BLaER1 (cell line): Measurements from ENCODE around the gene LUC7L2.
"Not testable (repeated sequence)": the region's sequence is repeated elsewhere in the genome, so short reads cannot be mapped to it uniquely, and the experiment has no call there.

Source experiments
- H3K27ac ChIP-seq: shearing (Covaris generic); formaldehyde crosslinking; 2 replicates; pipeline ENCODE4 v1.8.1; 2022
- H3K27me3 ChIP-seq: shearing (Covaris generic); formaldehyde crosslinking; 2 replicates; pipeline ENCODE4 v1.8.1; 2022
- H3K36me3 ChIP-seq: shearing (Covaris generic); formaldehyde crosslinking; 2 replicates; pipeline ENCODE4 v1.8.1; 2022
- H3K4me1 ChIP-seq: shearing (Covaris generic); formaldehyde crosslinking; 2 replicates; pipeline ENCODE4 v1.8.1; 2022
- H3K4me2 ChIP-seq: shearing (Covaris generic); formaldehyde crosslinking; 2 replicates; pipeline ENCODE4 v1.8.1; 2022
- H3K4me3 ChIP-seq: shearing (Covaris generic); formaldehyde crosslinking; 2 replicates; pipeline ENCODE4 v1.8.1; 2022
- H3K9ac ChIP-seq: shearing (Covaris generic); formaldehyde crosslinking; 2 replicates; pipeline ENCODE4 v1.8.1; 2022
- H3K9me3 ChIP-seq: shearing (Covaris generic); formaldehyde crosslinking; 2 replicates; pipeline ENCODE4 v1.8.1; 2022
- H4K20me1 ChIP-seq: shearing (Covaris generic); formaldehyde crosslinking; 2 replicates; pipeline ENCODE4 v1.8.1; 2022
- Cebpa-rat ChIP-seq: shearing (Covaris generic); IDR thresholded peaks from 2 replicates; pipeline ENCODE4 v1.8.1; 2022

The LUC7L2 gene

DNA sequence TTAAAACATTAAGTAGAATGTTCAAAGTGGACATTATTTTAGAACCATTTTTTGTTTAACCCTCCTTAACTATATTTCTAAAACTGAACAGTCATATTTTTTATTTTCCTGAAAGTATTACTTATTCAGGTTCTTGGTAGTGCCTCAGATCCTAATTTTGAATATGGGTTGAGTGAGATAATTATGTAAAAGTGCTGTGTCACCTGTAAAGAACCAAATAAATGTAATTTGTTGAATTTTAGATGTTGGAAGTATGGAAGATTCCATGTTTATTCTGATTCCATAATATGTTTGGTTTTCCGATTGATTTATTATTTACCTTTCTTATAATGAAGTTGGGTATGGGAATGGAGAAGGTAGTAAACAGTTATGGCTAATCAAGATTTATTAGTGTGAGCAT, 61.4 kb downstream of the LUC7L2 start:
- Histone ChIP-seq H4K20me1 (peaks cover 46% of the 10 kb centered on the region), H3K4me2 (no peak overlapping the region), H3K9ac (no peak overlapping the region), H3K9me3 (no peaks in the 10 kb centered on the region), H3K4me3 (no peak overlapping the region), H3K4me1 (no peaks in the 10 kb centered on the region), H3K27me3 (no peaks in the 10 kb centered on the region), H3K27ac (no peak overlapping the region), H3K36me3 (peaks cover 93% of the 10 kb centered on the region)
- TF ChIP-seq Cebpa-rat: no peak

DNA sequence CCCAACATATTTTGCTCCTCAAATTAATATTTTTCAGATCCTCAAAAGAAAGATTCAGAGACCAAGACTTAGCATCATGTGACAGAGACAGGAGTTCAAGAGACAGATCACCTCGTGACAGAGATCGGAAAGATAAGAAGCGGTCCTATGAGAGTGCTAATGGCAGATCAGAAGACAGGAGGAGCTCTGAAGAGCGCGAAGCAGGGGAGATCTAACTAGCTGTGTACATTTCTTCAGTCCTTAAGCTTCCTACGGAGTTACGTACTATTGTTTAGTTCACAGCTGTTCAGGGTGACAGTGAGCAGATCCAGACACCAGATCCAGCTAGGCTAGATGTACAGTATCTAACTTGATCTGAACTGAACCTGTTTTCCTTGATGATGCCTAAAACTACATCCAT, 62.4 kb downstream of the LUC7L2 start:
- Histone ChIP-seq H3K4me1 (no peaks in the 10 kb centered on the region), H3K27ac (no peak overlapping the region), H3K27me3 (no peaks in the 10 kb centered on the region), H3K36me3 (peaks cover 93% of the 10 kb centered on the region), H3K4me3 (no peak overlapping the region), H3K9ac (no peak overlapping the region), H3K9me3 (no peaks in the 10 kb centered on the region), H3K4me2 (no peak overlapping the region), H4K20me1 (peaks cover 49% of the 10 kb centered on the region)
- no peak for TF ChIP-seq Cebpa-rat

DNA sequence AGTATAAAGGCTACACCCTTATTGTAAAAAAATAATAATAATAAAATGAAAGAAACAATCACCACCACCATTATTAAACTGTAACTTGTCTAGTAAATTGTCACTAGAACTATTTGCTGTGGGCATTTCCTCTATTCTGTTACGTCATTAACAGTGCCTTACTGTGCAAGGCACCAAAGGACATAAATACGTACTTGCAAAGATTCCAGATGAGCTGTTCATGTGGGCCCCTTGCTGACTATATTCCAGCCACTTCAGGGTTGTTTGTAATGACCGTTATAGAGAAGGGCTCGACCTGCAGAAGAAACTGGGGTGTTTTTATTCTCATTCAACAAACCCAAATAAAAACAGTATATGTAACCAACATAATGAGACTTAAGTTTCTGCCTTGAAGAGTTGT, 63.4 kb downstream of the LUC7L2 start:
- Histone ChIP-seq H4K20me1 (peaks cover 52% of the 10 kb centered on the region), H3K4me3 (no peak overlapping the region), H3K4me2 (no peak overlapping the region), H3K9ac (no peak overlapping the region), H3K4me1 (no peaks in the 10 kb centered on the region), H3K27ac (no peak overlapping the region), H3K9me3 (no peaks in the 10 kb centered on the region), H3K36me3 (peaks cover 92% of the 10 kb centered on the region), H3K27me3 (no peaks in the 10 kb centered on the region)
- no peak for TF ChIP-seq Cebpa-rat

DNA sequence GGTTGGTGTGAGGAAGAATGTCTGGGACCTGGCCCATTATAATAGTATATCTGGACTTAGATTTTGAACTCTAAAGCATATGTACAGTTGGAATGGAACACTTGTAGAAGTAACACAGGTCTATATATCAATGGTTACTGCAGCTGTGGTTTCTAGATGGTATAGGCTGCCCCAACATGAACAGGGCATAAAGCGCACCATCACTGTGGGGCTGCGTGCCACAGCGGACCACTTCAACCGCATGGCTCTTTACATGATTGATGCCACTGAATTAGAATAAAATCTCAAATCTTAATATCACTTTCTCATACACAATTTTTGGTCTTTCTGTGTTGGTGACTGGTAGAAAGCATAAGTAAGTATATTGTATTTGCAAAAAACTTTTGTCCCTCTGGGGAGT, 64.3 kb downstream of the LUC7L2 start:
- Histone ChIP-seq H3K27me3 (no peaks in the 10 kb centered on the region), H3K9ac (no peak overlapping the region), H3K27ac (no peak overlapping the region), H3K4me1 (no peaks in the 10 kb centered on the region), H3K9me3 (no peaks in the 10 kb centered on the region), H3K36me3 (peaks cover 82% of the 10 kb centered on the region), H3K4me3 (no peak overlapping the region), H3K4me2 (no peak overlapping the region), H4K20me1 (peaks cover 48% of the 10 kb centered on the region)
- no peak for TF ChIP-seq Cebpa-rat

DNA sequence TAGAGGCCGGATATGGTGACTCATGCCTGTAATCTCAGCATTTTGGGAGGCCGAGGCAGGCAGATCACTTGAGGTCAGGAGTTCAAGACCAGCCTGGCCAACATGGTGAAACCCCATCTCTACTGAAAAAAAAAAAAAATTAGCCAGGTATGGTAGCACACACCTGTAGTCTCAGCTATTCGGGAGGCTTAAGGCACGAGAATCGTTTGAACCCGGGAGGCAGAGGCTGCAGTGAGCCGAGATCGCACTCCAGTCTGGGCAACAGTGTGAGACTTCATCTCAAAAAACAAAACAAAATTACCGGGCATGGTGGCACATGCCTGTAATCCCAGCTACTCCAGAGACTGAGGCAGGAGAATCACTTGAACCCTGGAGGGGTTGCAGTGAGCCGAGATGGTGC, 66.0 kb downstream of the LUC7L2 start:
- Histone ChIP-seq H3K36me3 (peaks cover 65% of the 10 kb centered on the region), H4K20me1 (peaks cover 32% of the 10 kb centered on the region)
- H3K4me3 ChIP-seq, H3K9ac ChIP-seq, H3K27me3 ChIP-seq, H3K4me1 ChIP-seq, H3K27ac ChIP-seq, H3K4me2 ChIP-seq, H3K9me3 ChIP-seq: not testable (repeated sequence)

DNA sequence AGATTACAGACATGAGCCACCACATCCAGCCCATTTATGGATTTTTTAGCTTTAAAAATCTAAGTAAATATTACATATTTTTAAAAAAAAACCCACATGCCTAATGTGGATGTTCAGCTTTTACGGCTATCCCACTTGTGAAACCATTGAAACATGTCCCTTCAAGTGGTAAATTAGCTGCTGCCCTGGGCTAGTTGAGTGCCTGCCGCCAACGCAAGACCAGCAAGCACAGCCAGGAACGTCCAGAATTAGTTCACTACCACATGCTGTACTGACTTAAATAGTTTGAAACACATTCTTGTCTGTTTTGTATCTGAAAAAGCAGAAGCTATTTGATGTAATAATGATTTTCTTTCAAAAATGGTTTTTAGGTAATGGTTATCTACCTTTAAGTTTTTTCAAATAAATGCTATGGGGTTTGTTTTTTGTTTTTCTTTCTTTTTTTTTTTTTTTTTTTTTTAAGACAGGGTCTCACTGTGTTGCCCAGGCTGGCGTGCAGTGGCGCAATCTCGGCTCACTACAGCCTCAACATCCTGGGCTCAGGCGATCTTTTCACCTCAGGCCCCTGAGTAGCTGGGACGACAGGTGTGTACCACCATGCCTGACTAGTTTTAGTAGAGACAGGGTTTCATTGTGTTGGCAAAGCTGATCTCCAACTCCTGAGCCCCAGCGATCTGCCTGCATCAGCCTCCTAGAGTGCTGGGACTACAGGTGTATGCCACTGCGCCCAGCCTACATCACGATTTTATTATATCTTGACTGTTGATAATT, 66.7 kb downstream of the LUC7L2 start:
- Histone ChIP-seq H3K27ac (no peak overlapping the region), H4K20me1 (peaks cover 25% of the 10 kb centered on the region), H3K27me3 (no peaks in the 10 kb centered on the region), H3K9ac (no peak overlapping the region), H3K36me3 (peaks cover 58% of the 10 kb centered on the region), H3K4me2 (no peak overlapping the region), H3K4me1 (no peaks in the 10 kb centered on the region), H3K9me3 (no peaks in the 10 kb centered on the region), H3K4me3 (no peak overlapping the region)
- TF ChIP-seq Cebpa-rat: no peak

DNA sequence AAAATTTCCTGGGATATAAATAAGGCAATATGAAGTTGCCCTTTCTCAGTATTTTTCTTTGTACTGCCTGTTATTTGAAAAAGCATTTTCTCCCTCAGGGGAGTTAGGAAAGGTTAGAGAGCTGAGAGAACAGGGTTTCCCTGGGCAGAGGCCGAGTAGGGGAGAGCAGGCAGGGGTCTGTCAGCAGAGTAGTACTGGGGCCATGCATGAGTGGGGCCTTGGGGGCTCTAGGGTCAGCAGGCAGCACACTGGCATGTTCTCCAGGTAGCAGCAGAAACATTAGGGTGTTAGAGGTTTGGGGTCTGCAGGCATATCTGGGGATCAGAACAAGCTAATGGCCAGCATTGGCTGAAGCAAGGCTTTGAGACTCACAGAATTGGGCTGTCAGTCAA, 67.3 kb downstream of the LUC7L2 start:
- Histone ChIP-seq H3K4me3 (no peak overlapping the region), H3K4me1 (no peaks in the 10 kb centered on the region), H3K27me3 (no peaks in the 10 kb centered on the region), H3K27ac (no peak overlapping the region), H3K9ac (no peak overlapping the region), H3K36me3 (peaks cover 52% of the 10 kb centered on the region), H4K20me1 (peaks cover 19% of the 10 kb centered on the region), H3K9me3 (no peaks in the 10 kb centered on the region), H3K4me2 (no peak overlapping the region)
- TF ChIP-seq Cebpa-rat: no peak

DNA sequence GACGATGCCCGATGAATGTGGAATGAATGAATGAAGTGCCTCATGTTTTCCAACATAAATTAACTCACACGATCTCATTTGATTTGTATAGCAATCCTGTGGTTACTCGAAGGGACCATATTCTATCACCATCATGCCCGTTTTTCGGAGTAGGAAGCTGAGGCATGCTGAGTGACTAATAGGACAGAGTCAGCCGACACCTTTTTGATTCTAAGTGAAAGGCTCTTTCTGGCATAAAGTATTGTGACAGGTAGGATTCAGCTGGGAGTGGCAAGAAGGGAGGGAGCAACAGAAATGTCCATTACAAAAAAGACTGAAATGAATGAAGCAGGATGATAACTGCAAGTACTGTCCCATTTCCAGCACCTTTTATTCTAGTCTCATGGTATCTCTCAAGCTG, 68.1 kb downstream of the LUC7L2 start:
- no peak overlapping the region for H3K27ac ChIP-seq
- H3K27me3 ChIP-seq: no peaks in the 10 kb centered on the region
- H3K9me3 ChIP-seq: no peaks in the 10 kb centered on the region
- H3K4me2 ChIP-seq: no peak overlapping the region
- peaks cover 48% of the 10 kb centered on the region for H3K36me3 ChIP-seq
- TF ChIP-seq Cebpa-rat: no peak
- H4K20me1 ChIP-seq: peaks cover 14% of the 10 kb centered on the region; the same call in 1 of the 2 replicates
- H3K4me3 ChIP-seq: no peak overlapping the region
- no peak overlapping the region for H3K9ac ChIP-seq
- no peaks in the 10 kb centered on the region for H3K4me1 ChIP-seq

DNA sequence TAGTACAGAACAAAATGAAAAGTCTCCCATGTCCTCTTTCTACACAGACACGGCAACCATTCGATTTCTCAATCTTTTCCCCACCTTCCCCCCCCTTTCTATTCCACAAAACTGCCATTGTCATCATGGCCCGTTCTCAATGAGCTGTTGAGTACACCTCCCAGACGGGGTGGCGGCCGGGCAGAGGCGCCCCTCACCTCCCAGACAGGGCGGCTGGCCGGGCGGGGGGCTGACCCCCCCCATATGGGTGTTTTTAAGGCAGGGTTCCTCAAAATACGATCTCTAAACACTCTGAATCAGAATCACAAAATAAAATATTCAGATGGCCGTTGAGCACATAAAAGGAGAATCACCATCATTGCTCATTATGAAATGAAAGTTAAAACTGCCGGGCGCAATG, 70.0 kb downstream of the LUC7L2 start:
- H3K4me2 ChIP-seq, H3K9me3 ChIP-seq, H3K27me3 ChIP-seq, H4K20me1 ChIP-seq, H3K4me1 ChIP-seq, H3K4me3 ChIP-seq, H3K9ac ChIP-seq, H3K27ac ChIP-seq: not testable (repeated sequence)
- H3K36me3 ChIP-seq: peaks cover 42% of the 10 kb centered on the region

DNA sequence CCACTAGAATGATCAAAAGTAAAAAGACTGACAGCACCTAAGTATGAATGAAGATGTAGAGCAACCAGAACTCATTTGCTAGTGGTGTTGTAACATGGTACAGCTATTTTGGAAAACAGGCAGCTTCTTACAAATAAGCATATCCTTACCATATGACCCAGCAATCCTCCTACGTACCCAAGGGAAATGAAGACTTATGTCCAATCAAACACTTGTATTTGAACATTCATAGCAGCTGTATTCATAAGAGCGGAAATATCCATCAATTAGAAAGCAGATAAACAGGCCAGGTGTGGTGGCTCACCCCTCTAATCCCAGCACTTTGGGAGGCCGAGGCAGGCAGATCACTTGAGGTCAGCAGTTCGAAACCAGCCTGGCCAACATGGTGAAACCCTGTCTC, 70.7 kb downstream of the LUC7L2 start:
- TF ChIP-seq Cebpa-rat: no peak
- peaks cover 8% of the 10 kb centered on the region for H3K4me1 ChIP-seq
- H3K36me3 ChIP-seq: peaks cover 42% of the 10 kb centered on the region
- H3K9ac ChIP-seq: no peak overlapping the region
- peaks cover 6% of the 10 kb centered on the region; the same call in 1 of the 2 replicates for H4K20me1 ChIP-seq
- H3K27ac ChIP-seq: no peak overlapping the region
- no peak overlapping the region for H3K4me2 ChIP-seq
- no peak overlapping the region for H3K4me3 ChIP-seq
- H3K9me3 ChIP-seq: no peaks in the 10 kb centered on the region
- no peaks in the 10 kb centered on the region for H3K27me3 ChIP-seq

DNA sequence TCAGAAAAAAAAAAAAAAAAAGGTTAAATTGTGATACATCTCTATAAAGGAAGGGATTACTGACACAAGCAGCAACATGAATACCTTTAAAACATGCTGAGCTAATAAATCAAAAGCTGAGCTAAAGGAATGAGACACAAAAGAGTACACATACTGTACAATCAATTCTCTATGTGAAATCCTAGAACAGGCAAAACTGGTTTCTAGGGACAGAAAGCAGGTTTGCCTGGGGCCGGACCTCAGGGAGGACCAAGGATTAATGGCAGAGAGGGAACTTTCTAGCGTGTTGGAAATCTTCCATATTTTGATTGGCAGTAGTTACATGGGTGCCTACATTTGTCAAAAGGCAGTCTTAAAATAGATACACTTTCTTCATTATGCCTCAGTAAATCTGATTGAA, 71.3 kb downstream of the LUC7L2 start:
- Histone ChIP-seq H3K4me1 (peaks cover 8% of the 10 kb centered on the region), H3K36me3 (peaks cover 37% of the 10 kb centered on the region), H3K9me3 (no peaks in the 10 kb centered on the region), H4K20me1 (peaks cover 6% of the 10 kb centered on the region; the same call in 1 of the 2 replicates), H3K27ac (no peak overlapping the region), H3K4me3 (no peak overlapping the region), H3K9ac (no peak overlapping the region), H3K4me2 (no peak overlapping the region), H3K27me3 (no peaks in the 10 kb centered on the region)
- TF ChIP-seq Cebpa-rat: no peak
